A673 (cell line): ENCODE results near the gene SERPINA5. TPM values are rescaled to one million over a fixed set of nuclear protein-coding genes. Genes with fewer than 3 reads are reported as not detected.

ENCODE experiments used
- BruUV-seq: library from RNA; stranded (reverse); fragments of 400-500 nt; replicated peaks from 2 replicates; lab custom pipeline; 2021; lab: Mats Ljungman, UMichigan
- CTCF ChIA-PET: fragments of 300-600 bp; sonication (Branson Sonifier 250); formaldehyde crosslinking; loops from one replicate; lab custom pipeline; 2022; ENCODE audit warnings: antibody characterized with exemption; lab: Charles Lee
- POLR2A ChIA-PET: fragments of 300-600 bp; sonication (Branson Sonifier 250); formaldehyde crosslinking; loops from one replicate; lab custom pipeline; 2022; ENCODE audit warnings: antibody characterized with exemption; ENCODE audit not compliant: low non-redundant PET; lab: Charles Lee
- DNase-seq: peaks from one replicate; pipeline ENCODE4 v3.0.0-alpha.2; 2015; ENCODE audit warnings: low spot score
- H3K27ac ChIP-seq: fragments of 200-600 bp; sonication (generic); 2 replicates; pipeline ENCODE4 v1.5.1; 2016; ENCODE audit warnings: mixed run types, low read depth, mild to moderate bottlenecking, mixed read lengths, antibody characterized with exemption, low read length; ENCODE audit not compliant: poor library complexity, severe bottlenecking
- H3K27me3 ChIP-seq: fragments of 200-600 bp; sonication (generic); replicated peaks from 2 replicates; pipeline ENCODE4 v1.6.1; 2017; ENCODE audit warnings: mixed run types, low read depth, mild to moderate bottlenecking, mixed read lengths, antibody characterized with exemption, low read length; ENCODE audit not compliant: insufficient read depth, poor library complexity
- H3K36me3 ChIP-seq: fragments of 200-600 bp; sonication (generic); 2 replicates; pipeline ENCODE4 v1.6.1; 2016; ENCODE audit warnings: mixed run types, mild to moderate bottlenecking, mixed read lengths, antibody characterized with exemption, low read length; ENCODE audit not compliant: insufficient read depth, poor library complexity, severe bottlenecking
- H3K4me1 ChIP-seq: fragments of 200-600 bp; sonication (generic); 2 replicates; pipeline ENCODE4 v1.6.1; 2017; ENCODE audit warnings: mixed run types, mild to moderate bottlenecking, mixed read lengths, antibody characterized with exemption, low read length; ENCODE audit not compliant: insufficient read depth, poor library complexity, severe bottlenecking
- H3K4me3 ChIP-seq: fragments of 200-600 bp; sonication (generic); 2 replicates; pipeline ENCODE4 v1.5.1; 2016; ENCODE audit warnings: low read depth, mixed run types, mild to moderate bottlenecking, mixed read lengths, low read length; ENCODE audit not compliant: poor library complexity, severe bottlenecking
- H3K9me3 ChIP-seq: fragments of 200-600 bp; sonication (generic); 2 replicates; pipeline ENCODE4 v1.6.1; 2016; ENCODE audit warnings: mixed run types, low read depth, mild to moderate bottlenecking, mixed read lengths, antibody characterized with exemption, low read length; ENCODE audit not compliant: poor library complexity, severe bottlenecking
- EZH2 ChIP-seq: fragments of 200-600 bp; sonication (generic); IDR thresholded peaks from 2 replicates; pipeline ENCODE4 v1.6.1; 2017; ENCODE audit warnings: borderline replicate concordance, low read depth, mild to moderate bottlenecking, mixed read lengths, antibody characterized with exemption, low read length; ENCODE audit not compliant: poor library complexity, severe bottlenecking
- intact Hi-C: fragments of 100-400 bp; cut with micrococcal nuclease; formaldehyde crosslinking; loops from one replicate; pipeline ENCODE4 v1.10.0; 2022; ENCODE audit not compliant: unreplicated experiment
- total RNA-seq: library from RNA; stranded (reverse); gene quantifications from 2 replicates; pipeline ENCODE4 v1.2.3, GENCODE V29; 2021
- TF ChIP-seq, protein P1 (sequence below): fragments of 300-800, 200-600 bp; sonication (generic); conservative IDR thresholded peaks from 2 replicates; pipeline ENCODE4 v1.5.1; 2017; ENCODE audit warnings: low read depth, mild to moderate bottlenecking, antibody characterized with exemption, low read length, moderate library complexity, mixed read lengths

Gene SERPINA5
- total RNA-seq, 1 experiment from 2014 or later, result not detected

DNA sequence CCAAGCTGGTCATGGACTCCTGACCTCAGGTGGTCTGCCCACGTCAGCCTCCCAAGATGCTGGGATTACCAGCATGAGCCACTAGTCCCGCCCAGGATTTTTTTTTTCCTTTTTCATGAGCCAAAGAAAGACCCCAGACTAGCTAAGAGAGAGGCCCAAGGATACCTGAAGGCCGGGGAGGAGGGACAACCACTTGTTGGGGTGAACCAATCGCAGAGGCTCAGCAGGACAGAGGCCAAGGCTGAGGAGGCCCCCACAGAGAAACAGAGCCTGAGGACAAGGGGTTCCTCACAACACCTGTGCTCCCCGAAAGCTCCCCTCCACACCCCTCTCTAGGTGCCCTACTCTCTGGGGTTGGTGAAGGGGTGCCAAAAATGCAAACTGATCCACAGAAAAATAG, 30.0 kb downstream of the SERPINA5 start:
- Histone ChIP-seq H3K27me3 (no peaks in the 10 kb centered on the region), H3K4me3 (no peak overlapping the region), H3K4me1 (no peaks in the 10 kb centered on the region), H3K9me3 (no peaks in the 10 kb centered on the region), H3K36me3 (no peaks in the 10 kb centered on the region), H3K27ac (no peak overlapping the region)
- DNase-seq, result no peak
- BruUV-seq, result no TSS peak
- ChIA-PET CTCF (no interaction called here), POLR2A (no interaction called here)
- intact Hi-C loops, result no loop called here
- TF ChIP-seq EZH2, result no peak
- TF ChIP-seq, protein P1, sequence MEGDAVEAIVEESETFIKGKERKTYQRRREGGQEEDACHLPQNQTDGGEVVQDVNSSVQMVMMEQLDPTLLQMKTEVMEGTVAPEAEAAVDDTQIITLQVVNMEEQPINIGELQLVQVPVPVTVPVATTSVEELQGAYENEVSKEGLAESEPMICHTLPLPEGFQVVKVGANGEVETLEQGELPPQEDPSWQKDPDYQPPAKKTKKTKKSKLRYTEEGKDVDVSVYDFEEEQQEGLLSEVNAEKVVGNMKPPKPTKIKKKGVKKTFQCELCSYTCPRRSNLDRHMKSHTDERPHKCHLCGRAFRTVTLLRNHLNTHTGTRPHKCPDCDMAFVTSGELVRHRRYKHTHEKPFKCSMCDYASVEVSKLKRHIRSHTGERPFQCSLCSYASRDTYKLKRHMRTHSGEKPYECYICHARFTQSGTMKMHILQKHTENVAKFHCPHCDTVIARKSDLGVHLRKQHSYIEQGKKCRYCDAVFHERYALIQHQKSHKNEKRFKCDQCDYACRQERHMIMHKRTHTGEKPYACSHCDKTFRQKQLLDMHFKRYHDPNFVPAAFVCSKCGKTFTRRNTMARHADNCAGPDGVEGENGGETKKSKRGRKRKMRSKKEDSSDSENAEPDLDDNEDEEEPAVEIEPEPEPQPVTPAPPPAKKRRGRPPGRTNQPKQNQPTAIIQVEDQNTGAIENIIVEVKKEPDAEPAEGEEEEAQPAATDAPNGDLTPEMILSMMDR, result no peak

DNA sequence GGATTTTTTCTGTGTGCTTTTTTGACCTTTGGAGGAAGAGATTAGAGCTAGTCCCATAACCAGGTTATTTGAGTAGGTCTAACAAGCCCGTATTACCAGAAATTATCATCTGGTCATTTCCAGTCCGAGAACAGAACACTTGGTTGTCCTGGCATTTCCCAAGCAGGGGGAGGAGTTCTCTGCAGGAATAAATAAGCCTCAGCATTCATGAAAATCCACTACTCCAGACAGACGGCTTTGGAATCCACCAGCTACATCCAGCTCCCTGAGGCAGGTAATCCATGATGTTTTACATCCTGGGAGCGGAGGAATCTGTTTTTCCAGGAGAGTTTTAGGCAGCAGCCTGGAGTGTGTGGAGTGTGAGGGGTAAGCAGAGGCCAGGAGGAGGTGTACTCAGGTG, 30.9 kb downstream of the SERPINA5 start, which contains the start of gene SERPINA3:
Gene SERPINA3, plus strand, starts transcription at position 218 of the 400 bp plus-strand sequence. CDS start 2,051 bp downstream, outside the sequence.
- H3K4me3 ChIP-seq, result no peak within 1 kb of the TSS
- no peaks in the 10 kb centered on the region for H3K36me3 ChIP-seq
- BruUV-seq, result no TSS peak
- no peaks in the 10 kb centered on the region for H3K4me1 ChIP-seq
- no peak within 1 kb of the TSS for H3K27ac ChIP-seq
- no peak for DNase-seq
- CTCF ChIA-PET, result no interaction called here
- intact Hi-C loops, result no loop called here
- POLR2A ChIA-PET, result interaction anchor here (0.6 kb wide), 1 partner anchor 1043 kb away, joined by 3 read pairs; no protein-coding TSS in a partner anchor
- no peaks in the 10 kb centered on the region for H3K27me3 ChIP-seq
- TF ChIP-seq, protein P1, result no peak
- TF ChIP-seq EZH2, result no peak
- no peaks in the 10 kb centered on the region for H3K9me3 ChIP-seq

GRCh38 chr14:94612580-94613554, 31.6 kb downstream of the SERPINA5 start:
- Histone ChIP-seq H3K27ac (no peak overlapping the region), H3K9me3 (peaks cover 1% of the 10 kb centered on the region), H3K27me3 (no peaks in the 10 kb centered on the region), H3K36me3 (no peaks in the 10 kb centered on the region), H3K4me3 (no peak overlapping the region), H3K4me1 (no peaks in the 10 kb centered on the region)
- TF ChIP-seq EZH2, result no peak
- TF ChIP-seq, protein P1, result no peak
- intact Hi-C loops, result no loop called here
- ChIA-PET POLR2A (interaction anchor here (0.6 kb wide), 1 partner anchor 1043 kb away, joined by 3 read pairs; no protein-coding TSS in a partner anchor), CTCF (no interaction called here)
- no peak for DNase-seq
- BruUV-seq, result no TSS peak
